ENCODE data around the gene BRSK2.

The BRSK2 gene

GRCh38 chr11:1454576-1454975, 64.8 kb downstream of the BRSK2 start:
- no peak for DNase-seq

- no peak for DNase-seq
Measured at GRCh38 chr11:1455032-1455762, 65.5 kb downstream of the BRSK2 start.

GRCh38 chr11:1455763-1456060, 66.0 kb downstream of the BRSK2 start:
- no peak for DNase-seq

- no peak for DNase-seq
Measured at GRCh38 chr11:1456176-1456575, 66.4 kb downstream of the BRSK2 start.

GRCh38 chr11:1456596-1457325, 67.0 kb downstream of the BRSK2 start:
- no peak for DNase-seq

- DNase-seq, result no peak
Measured at GRCh38 chr11:1457326-1457680, 67.6 kb downstream of the BRSK2 start.

GRCh38 chr11:1457856-1458255, 68.1 kb downstream of the BRSK2 start:
- DNase-seq, result no peak

- DNase-seq, result no peak
Measured at GRCh38 chr11:1458340-1459218, 68.8 kb downstream of the BRSK2 start.

- no peak for DNase-seq
Measured at GRCh38 chr11:1459219-1459575, 69.5 kb downstream of the BRSK2 start.

GRCh38 chr11:1459764-1460395, 70.1 kb downstream of the BRSK2 start:
- no peak for DNase-seq

- no peak for DNase-seq
Measured at GRCh38 chr11:1460396-1460985, 70.8 kb downstream of the BRSK2 start.

GRCh38 chr11:1460986-1461825, 71.5 kb downstream of the BRSK2 start:
- no peak for DNase-seq

GRCh38 chr11:1461826-1462697, 72.3 kb downstream of the BRSK2 start:
- DNase-seq, result no peak

GRCh38 chr11:1462698-1462975, 72.9 kb downstream of the BRSK2 start:
- no peak for DNase-seq

- no peak for DNase-seq
Measured at GRCh38 chr11:1463056-1463455, 73.3 kb downstream of the BRSK2 start.

GRCh38 chr11:1466784-1467183, 77.0 kb downstream of the BRSK2 start:
- DNase-seq, result no peak

- no peak for DNase-seq
Measured at GRCh38 chr11:1467270-1467669, 77.5 kb downstream of the BRSK2 start.

- no peak for DNase-seq
Measured at GRCh38 chr11:1468002-1468401, 78.3 kb downstream of the BRSK2 start.

- DNase-seq, result no peak
Measured at GRCh38 chr11:1468473-1469066, 78.8 kb downstream of the BRSK2 start.

- no peak for DNase-seq
Measured at GRCh38 chr11:1469287-1469910, 79.7 kb downstream of the BRSK2 start.
